ENCODE results near the gene CDH23.

CDH23 gene

GRCh38 chr10:71537681-71538080, 141.0 kb downstream of the CDH23 start:
- DNase-seq (ENCODE audit: low read depth) = no peak

GRCh38 chr10:71538608-71539260, 142.0 kb downstream of the CDH23 start:
- no peak for DNase-seq (ENCODE audit: low read depth)

DNA sequence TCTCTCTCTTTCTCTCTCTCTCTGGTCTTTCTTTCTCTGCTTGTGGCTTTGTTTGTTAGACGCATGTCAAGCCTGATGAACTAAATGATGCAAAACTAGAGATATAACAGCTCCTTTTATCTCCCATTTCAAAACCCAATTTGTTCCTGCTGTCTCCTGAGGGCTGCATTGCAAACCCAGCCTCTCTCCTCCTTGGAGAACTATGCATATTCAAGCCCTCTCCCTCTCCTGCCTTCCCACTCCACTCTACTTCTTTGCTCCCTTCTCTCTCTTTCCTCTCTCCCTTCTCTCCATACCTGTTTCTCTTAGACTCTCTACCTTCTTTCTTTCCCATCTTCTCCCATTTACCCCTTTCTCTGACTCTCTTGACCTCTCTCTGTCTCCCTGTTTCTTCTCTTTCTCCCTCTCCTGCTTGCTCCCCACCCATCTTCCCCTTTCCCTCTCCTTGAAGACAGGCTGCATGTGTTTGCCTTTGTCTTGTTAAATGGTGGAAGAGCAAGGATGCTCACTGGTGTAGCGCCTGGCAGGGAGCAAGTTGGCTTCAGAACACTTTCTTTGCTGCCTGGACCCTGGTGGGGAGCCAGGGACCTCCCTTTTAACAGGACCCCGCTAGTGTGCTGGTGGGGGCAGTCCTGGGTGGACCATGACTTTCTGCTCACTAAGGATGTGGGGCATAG, 142.9 kb downstream of the CDH23 start:
- no peak for DNase-seq (ENCODE audit: low read depth)

DNA sequence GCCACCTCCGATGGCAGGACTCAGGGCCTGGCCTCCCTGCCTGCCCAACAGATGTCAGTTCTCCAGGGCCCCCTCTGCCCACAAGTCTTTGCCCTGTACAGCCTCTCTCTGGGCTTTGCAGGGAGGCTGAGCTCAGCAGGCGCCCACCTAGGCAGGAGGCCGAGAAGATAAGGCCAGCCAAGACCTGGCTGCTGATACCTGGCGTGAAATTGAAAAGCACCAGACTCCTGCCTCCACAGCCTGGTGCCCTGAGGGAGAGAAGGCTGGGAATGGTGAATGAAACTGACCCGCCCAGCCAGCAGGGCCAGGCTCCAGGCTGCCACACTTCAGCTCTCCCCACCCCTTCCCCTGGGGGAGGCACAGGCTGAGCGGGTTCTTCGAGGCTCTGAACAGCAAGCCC, 145.8 kb downstream of the CDH23 start:
- no peak for DNase-seq (ENCODE audit: low read depth)

DNA sequence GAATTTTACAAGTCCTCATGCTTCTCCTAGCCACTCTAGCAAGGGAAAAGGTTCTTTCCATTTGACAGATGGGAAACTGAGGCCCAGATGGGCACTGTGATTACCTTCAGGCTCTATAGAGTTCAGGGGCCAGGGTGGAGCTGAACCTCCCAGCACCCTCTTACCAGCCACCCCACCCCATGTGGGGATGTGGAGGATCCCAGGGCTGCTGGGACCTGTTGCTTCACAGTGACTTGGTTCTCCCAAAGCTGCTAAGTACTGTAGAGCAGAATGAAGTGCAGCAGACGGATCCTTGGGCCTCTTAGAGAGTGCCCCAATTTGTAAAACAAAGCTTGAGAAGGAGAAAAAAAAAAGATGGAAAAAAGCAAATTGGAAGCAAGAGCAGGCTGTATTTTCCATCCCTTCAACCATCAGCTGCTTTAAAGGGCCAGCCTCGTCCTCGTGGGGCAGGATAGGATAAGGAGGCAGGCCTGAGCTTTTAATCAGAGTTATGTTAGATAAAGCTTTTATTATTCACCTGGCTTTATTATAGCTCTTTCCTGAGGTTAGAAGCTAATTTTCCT, 147.0 kb downstream of the CDH23 start:
- DNase-seq (ENCODE audit: low read depth) = no peak

GRCh38 chr10:71545001-71545400, 148.3 kb downstream of the CDH23 start:
- DNase-seq (ENCODE audit: low read depth) = no peak

- no peak for DNase-seq (ENCODE audit: low read depth)
Measured at GRCh38 chr10:71546220-71546619, 149.5 kb downstream of the CDH23 start.

GRCh38 chr10:71547312-71547711, 150.6 kb downstream of the CDH23 start:
- DNase-seq (ENCODE audit: low read depth) = no peak

DNA sequence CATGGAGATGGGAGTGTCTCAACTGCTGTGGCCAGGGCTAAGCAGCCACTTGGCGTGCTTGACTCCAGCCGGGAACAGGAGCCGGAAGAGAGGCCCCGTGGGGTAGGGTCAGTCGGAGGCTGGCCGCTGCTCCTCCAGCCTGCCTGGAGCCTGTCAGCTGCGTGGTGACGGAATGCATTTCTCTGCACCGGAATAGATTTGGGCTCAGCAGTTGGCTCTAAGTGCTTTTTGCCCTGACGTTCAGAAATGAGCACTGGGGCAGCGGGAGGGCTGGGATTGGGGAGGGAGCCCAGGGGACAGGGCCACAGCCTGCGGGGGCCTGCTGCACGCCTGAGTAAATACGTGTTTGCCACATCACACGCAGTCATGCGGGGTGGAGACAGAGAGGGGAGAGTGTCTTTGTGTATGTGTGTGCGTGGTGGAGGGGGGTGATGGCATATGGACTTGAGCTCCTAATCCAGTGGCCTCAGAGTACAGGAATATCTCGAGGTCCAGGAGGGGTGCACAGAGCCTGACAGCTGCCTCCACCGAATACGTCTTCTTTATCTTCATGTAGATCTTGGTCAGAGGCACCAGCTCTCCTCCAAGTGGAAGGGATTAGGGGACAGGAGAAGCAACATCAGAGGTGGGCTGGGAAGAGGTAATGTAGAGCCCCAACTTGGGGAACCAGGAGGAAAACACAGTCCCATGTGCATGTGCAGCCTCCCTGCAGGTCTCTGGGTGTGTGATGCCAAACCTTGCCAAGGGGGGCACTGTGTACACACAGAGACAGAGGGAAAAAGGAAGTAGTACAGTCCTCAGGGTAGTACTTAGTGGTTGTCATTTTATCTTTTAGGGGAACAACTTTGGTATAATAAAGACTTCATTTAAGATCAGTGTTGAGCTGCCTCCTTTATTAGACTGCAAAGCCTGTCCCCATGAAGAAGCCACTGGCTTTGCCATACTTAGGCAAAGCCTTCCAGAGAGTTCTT, 151.4 kb downstream of the CDH23 start:
- no peak for DNase-seq (ENCODE audit: low read depth)

GRCh38 chr10:71549766-71550533, 153.2 kb downstream of the CDH23 start:
- no peak for DNase-seq (ENCODE audit: low read depth)

DNA sequence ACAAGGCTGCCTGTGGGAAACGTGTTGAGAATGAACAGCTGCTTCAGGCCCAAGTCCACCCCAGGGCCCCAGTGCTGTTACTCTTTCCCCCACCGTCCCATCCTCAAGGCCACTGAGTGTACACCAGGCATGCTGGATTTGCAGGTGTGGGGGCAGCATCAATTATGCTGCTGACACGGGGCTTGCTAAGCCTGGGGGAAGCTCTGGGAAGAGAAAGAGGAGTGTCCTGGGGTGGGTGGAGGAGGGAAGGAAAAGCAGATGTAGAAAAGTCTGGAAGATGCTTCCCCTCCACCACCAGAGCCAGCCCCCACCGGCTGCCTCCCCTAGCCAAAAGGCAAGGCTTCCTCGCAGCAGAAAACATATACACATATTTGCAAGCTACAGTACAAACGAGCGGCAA, 153.9 kb downstream of the CDH23 start:
- no peak for DNase-seq (ENCODE audit: low read depth)

- no peak for DNase-seq (ENCODE audit: low read depth)
Measured at GRCh38 chr10:71551970-71552369, 155.2 kb downstream of the CDH23 start.

DNA sequence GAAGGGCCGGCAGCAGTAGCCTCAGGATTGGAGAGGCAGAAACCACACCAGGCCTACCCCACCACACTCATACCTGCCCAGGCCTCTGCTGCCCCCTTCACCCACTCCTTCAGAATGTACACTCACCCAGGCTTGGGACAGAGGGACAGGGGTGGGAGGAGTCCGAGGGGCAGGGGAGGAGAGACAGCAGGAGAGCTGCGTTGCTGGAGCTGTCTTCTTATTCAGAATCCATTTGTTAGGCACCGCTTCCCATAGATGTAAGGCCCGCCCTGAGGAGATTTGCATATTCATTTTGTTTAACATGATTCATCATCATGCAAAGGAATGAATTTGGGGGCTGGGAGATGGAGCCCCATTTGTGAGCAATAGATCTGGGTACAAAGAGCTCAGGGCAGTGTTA, 156.7 kb downstream of the CDH23 start:
- DNase-seq (ENCODE audit: low read depth) = no peak

DNA sequence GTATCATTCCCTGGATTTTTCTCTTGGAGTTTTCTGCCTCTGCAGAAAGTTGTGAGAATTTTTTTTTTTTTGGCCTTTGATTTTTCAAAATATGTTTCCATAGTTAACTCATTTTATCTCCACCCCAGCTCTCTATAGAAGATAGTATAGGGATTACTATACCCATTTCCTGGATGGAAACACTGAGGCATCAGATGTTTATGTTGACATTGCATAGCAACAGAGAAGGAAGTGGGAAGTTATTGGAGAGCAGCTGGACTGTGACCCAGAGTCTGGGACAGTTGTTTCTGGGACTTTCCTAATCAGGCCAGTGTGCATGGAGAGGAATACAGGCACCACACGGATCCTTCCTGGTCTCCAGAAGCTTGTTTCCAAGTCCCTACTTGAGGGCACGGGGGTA, 158.0 kb downstream of the CDH23 start:
- no peak for DNase-seq (ENCODE audit: low read depth)

- DNase-seq (ENCODE audit: low read depth) = no peak
Measured at GRCh38 chr10:71555087-71555723, 158.5 kb downstream of the CDH23 start.

GRCh38 chr10:71555724-71556119, 159.0 kb downstream of the CDH23 start:
- no peak for DNase-seq (ENCODE audit: low read depth)

GRCh38 chr10:71558991-71559390, 162.3 kb downstream of the CDH23 start:
- DNase-seq (ENCODE audit: low read depth) = no peak

DNA sequence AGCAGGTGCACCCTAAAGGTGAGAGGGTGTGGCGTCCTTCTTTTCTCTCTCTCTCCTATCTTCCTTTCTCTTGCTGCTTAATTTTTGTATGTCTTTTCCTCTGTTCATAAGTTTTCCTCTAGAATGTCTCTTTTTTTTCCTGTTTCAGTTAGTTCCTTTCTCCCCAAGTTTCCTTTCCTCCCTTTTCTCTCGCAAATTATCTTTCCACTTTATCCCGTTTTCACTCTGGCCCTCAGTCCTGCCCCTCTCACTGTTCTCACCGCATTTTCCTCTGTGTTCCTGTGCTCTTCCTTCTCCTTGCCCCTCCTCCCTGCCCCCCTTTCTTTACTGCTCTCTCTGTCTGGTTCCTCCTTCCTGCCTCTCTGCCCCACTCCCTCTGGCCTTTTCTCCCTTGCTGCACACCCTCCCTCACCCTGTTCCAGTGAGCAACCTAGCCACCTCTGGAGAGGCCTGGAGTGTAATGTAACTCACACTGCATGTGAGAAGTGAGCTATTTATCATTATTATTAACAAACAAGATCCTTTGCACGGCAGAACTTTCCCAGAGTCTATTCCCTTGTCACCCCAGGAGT, 164.4 kb downstream of the CDH23 start:
- DNase-seq (ENCODE audit: low read depth) = no peak

DNA sequence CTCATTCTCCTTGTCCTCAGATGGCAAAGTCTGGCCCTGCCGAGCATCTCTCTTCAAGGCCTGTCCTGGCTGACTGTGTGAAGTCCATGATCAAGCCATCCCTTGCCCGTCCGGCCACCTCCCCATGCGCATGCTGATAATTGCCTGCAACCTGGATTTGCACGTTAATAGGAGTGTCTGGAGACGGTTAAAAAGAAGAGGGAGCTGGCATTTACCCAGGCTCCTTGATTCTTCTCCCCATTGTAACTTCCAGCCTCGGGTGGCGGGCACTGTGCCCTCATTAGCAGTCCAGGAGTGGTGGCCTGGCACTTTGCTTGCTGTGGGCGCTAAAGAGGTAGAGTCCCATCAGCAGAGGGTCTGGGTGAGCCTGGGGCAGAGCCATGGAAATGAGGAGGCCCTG, 165.5 kb downstream of the CDH23 start:
- DNase-seq (ENCODE audit: low read depth) = no peak

DNA sequence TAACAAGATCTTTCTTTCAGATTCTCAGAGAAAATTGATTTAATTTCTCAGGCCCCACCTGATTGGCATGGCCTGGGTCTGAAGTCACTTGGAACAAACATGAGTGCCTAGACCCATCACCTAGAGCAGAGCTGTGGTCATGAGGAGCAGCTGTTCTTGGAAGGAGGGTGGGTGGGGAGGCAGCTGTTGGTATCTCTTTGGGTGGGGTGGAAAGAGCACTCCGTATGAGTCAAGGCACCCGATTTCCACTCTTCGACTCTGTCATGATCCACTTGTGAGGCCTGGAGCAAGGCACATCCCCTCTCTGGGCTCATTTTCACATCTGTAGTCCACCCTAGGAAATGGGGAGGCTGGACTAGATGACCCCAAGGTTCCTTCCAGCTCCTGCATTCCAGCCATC, 166.2 kb downstream of the CDH23 start:
- DNase-seq (ENCODE audit: low read depth) = no peak
